Bronchial epithelial cell (primary cell): ENCODE measurements around the gene ADRB1. TPM values are rescaled to one million over a fixed set of nuclear protein-coding genes. Genes with fewer than 3 reads are reported as not detected.

Experiments
- DNase-seq: peaks from one replicate; pipeline ENCODE4 v3.0.0-alpha.2; 2010; ENCODE audit warnings: low read depth
- FAIRE-seq: peaks from 2 replicates; lab custom pipeline; 2011; peaks lifted over from hg19 to GRCh38; lab: Jason Lieb, UNC
- H3K27me3 ChIP-seq: 2 replicates; pipeline ENCODE4 v1.5.1; 2011; ENCODE audit warnings: low read length; ENCODE audit not compliant: control insufficient read depth, insufficient read depth
- H3K36me3 ChIP-seq: 2 replicates; pipeline ENCODE4 v1.5.1; 2011; ENCODE audit warnings: low read length; ENCODE audit not compliant: control insufficient read depth, insufficient read depth
- H3K4me3 ChIP-seq: 2 replicates; pipeline ENCODE4 v1.5.1; 2011; ENCODE audit warnings: mild to moderate bottlenecking, low read depth, low read length, control low read depth
- CTCF ChIP-seq: IDR thresholded peaks from 2 replicates; pipeline ENCODE4 v1.5.1; 2011; ENCODE audit warnings: mild to moderate bottlenecking, moderate library complexity, low read length, control low read depth, inconsistent platforms; ENCODE audit not compliant: insufficient read depth, severe bottlenecking
- total RNA-seq: library from RNA; depleted of rRNA; stranded (reverse); fragments of >200 nt; gene quantifications from 2 replicates; pipeline ENCODE4 v1.2.1, GENCODE V29; 2014

Gene ADRB1
- total RNA-seq, 1 donor from 2014 or later: 1.8 TPM

GRCh38 chr10:114002422-114002821 lies 41.2 kb upstream of the ADRB1 start:
- Histone ChIP-seq H3K4me3 (no peak overlapping the region), H3K27me3 (peaks cover 2% of the 10 kb centered on the region), H3K36me3 (no peaks in the 10 kb centered on the region)
- no peak for TF ChIP-seq CTCF
- no peak for FAIRE-seq
- DNase-seq: no peak

GRCh38 chr10:114003161-114003941 lies 40.3 kb upstream of the ADRB1 start:
- no peak overlapping the region for H3K4me3 ChIP-seq
- TF ChIP-seq CTCF: no peak
- H3K27me3 ChIP-seq: no peaks in the 10 kb centered on the region
- H3K36me3 ChIP-seq: no peaks in the 10 kb centered on the region
- DNase-seq (no peak), FAIRE-seq (no peak)

- TF ChIP-seq CTCF: no peak
- DNase-seq: no peak
- no peaks in the 10 kb centered on the region for H3K27me3 ChIP-seq
- no peak overlapping the region for H3K4me3 ChIP-seq
- no peaks in the 10 kb centered on the region for H3K36me3 ChIP-seq
- FAIRE-seq: no peak
Observed at GRCh38 chr10:114009281-114009996, 34.2 kb upstream of the ADRB1 start.

- no peak for FAIRE-seq
- DNase-seq: no peak
- Histone ChIP-seq H3K4me3 (no peak overlapping the region), H3K36me3 (no peaks in the 10 kb centered on the region), H3K27me3 (no peaks in the 10 kb centered on the region)
- TF ChIP-seq CTCF: no peak
Observed at GRCh38 chr10:114010316-114010715, 33.4 kb upstream of the ADRB1 start.

- H3K36me3 ChIP-seq: no peaks in the 10 kb centered on the region
- FAIRE-seq: no peak
- H3K27me3 ChIP-seq: no peaks in the 10 kb centered on the region
- no peak for TF ChIP-seq CTCF
- no peak for DNase-seq
- no peak overlapping the region for H3K4me3 ChIP-seq
Observed at GRCh38 chr10:114012650-114013049, 31.0 kb upstream of the ADRB1 start.
